Gastroesophageal sphincter (tissue), 4 donors: ENCODE measurements around the gene RNF19B. TPM values are rescaled to one million over a fixed set of nuclear protein-coding genes. Genes with fewer than 3 reads are reported as not detected.
"Not testable (repeated sequence)": the region's sequence is repeated elsewhere in the genome, so short reads cannot be mapped to it uniquely, and the experiment has no call there.

Experiments used
- ATAC-seq: fragments of 150-250 bp; one replicate; pipeline ENCODE4 v1.9.1; 2016; ENCODE audit warnings: mild to moderate bottlenecking, moderate library complexity
- H3K27ac ChIP-seq, 4 donors: fragments of 200-600 bp; sonication (generic) in 3 of 4; 1 replicate in 3 of 4; 2 replicates in 1 of 4; pipeline ENCODE4 v1.5.1; 2016 to 2019
- H3K27me3 ChIP-seq: fragments of 200-600 bp; sonication (generic); one replicate; pipeline ENCODE4 v1.5.1; 2019
- H3K36me3 ChIP-seq, 2 donors: fragments of 200-600 bp; sonication (generic); one replicate each; pipeline ENCODE4 v1.5.1; 2019; ENCODE audit warnings: control low read depth in 1 of 2
- H3K4me1 ChIP-seq, 3 donors: fragments of 200-600 bp; sonication (generic); 1 replicate in 2 of 3; 2 replicates in 1 of 3; pipeline ENCODE4 v1.5.1; 2016 to 2019; ENCODE audit warnings: control low read depth in 2 of 3
- H3K4me3 ChIP-seq, 2 donors: fragments of 200-600 bp; sonication (generic); one replicate each; pipeline ENCODE4 v1.5.1; 2019; ENCODE audit warnings: mild to moderate bottlenecking in 1 of 2, moderate library complexity in 1 of 2
- H3K9me3 ChIP-seq, 3 donors: fragments of 200-600 bp; sonication (generic); one replicate each; pipeline ENCODE4 v1.5.1; 2017 to 2019; ENCODE audit warnings: control low read depth in 2 of 3
- EP300 ChIP-seq: sonication (generic); formaldehyde crosslinking; IDR thresholded peaks from one replicate; pipeline ENCODE4 v1.6.1; 2017; ENCODE audit warnings: antibody characterized with exemption, mild to moderate bottlenecking
- POLR2A ChIP-seq, 2 donors: fragments of 450-650 bp; IDR thresholded peaks; one replicate each; pipeline ENCODE4 v1.6.1; 2017; ENCODE audit warnings: antibody characterized with exemption in 2 of 2, mild to moderate bottlenecking in 2 of 2, moderate library complexity in 1 of 2
- POLR2AphosphoS5 ChIP-seq: sonication (generic); formaldehyde crosslinking; IDR thresholded peaks from one replicate; pipeline ENCODE4 v1.6.1; 2017; ENCODE audit warnings: antibody characterized with exemption
- WGBS, 2 donors: methylation state at CpG; one replicate each; pipeline ENCODE4 v1.1.5; 2018; ENCODE audit warnings: low coverage in 1 of 2; 5-methylcytosine and 5-hydroxymethylcytosine counted together
- total RNA-seq, 4 donors: library from RNA; depleted of rRNA; stranded (reverse); fragments of >200 nt; gene quantifications; one replicate each; pipeline ENCODE4 v1.1.0, GENCODE V29; 2016
- TF ChIP-seq, protein P1 (sequence below), 4 experiments: fragments of 200-600 bp in 2 of 4; fragments of 450-650 bp in 2 of 4; sonication (generic) in 1 of 4; IDR thresholded peaks; one replicate each; pipeline ENCODE4 v1.5.1; 2017 to 2019; ENCODE audit warnings: antibody characterized with exemption in 4 of 4, mild to moderate bottlenecking in 2 of 4, moderate library complexity in 2 of 4

RNF19B gene
- total RNA-seq, 4 donors from 2014 or later, result 19.5 to 25.2 (median 21.8) TPM

- Histone ChIP-seq H3K27me3 (no peaks in the 10 kb centered on the region), H3K36me3 (no peaks in the 10 kb centered on the region), H3K4me3 (no peak overlapping the region), H3K4me1 (peaks cover 0 to 55% (median 22%) of the 10 kb centered on the region in 3 donors), H3K27ac (no peak overlapping the region), H3K9me3 (no peaks in the 10 kb centered on the region)
- ATAC-seq, result no peak
- WGBS, 2 donors, result 47 to 66% methylated on average over 3 of the region's 4 CpGs
- no peak for TF ChIP-seq POLR2AphosphoS5
- TF ChIP-seq POLR2A (IDR thresholded peaks at IDR 0.05), result no peak
- TF ChIP-seq, protein P1, sequence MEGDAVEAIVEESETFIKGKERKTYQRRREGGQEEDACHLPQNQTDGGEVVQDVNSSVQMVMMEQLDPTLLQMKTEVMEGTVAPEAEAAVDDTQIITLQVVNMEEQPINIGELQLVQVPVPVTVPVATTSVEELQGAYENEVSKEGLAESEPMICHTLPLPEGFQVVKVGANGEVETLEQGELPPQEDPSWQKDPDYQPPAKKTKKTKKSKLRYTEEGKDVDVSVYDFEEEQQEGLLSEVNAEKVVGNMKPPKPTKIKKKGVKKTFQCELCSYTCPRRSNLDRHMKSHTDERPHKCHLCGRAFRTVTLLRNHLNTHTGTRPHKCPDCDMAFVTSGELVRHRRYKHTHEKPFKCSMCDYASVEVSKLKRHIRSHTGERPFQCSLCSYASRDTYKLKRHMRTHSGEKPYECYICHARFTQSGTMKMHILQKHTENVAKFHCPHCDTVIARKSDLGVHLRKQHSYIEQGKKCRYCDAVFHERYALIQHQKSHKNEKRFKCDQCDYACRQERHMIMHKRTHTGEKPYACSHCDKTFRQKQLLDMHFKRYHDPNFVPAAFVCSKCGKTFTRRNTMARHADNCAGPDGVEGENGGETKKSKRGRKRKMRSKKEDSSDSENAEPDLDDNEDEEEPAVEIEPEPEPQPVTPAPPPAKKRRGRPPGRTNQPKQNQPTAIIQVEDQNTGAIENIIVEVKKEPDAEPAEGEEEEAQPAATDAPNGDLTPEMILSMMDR (IDR thresholded peaks at IDR 0.05), result no peak
- no peak for TF ChIP-seq EP300
These were observed 35.9 kb upstream of the RNF19B start for GRCh38 chr1:33000427-33001026.

GRCh38 chr1:32998997-32999396, 34.4 kb upstream of the RNF19B start:
- Histone ChIP-seq H3K9me3 (no peaks in the 10 kb centered on the region), H3K4me1 (peaks cover 0 to 42% (median 22%) of the 10 kb centered on the region in 3 donors), H3K27me3 (no peaks in the 10 kb centered on the region), H3K27ac (no peak overlapping the region), H3K36me3 (no peaks in the 10 kb centered on the region), H3K4me3 (no peak overlapping the region)
- no peak for ATAC-seq
- TF ChIP-seq, protein P1 (IDR thresholded peaks at IDR 0.05), result no peak
- no peak for TF ChIP-seq POLR2A (IDR thresholded peaks at IDR 0.05)
- TF ChIP-seq POLR2AphosphoS5, result no peak
- no peak for TF ChIP-seq EP300
- WGBS, 2 donors, result 80% methylated on average over 1 of the region's 4 CpGs; no CpG with 5 or more reads in 1 of the 2 donors

DNA sequence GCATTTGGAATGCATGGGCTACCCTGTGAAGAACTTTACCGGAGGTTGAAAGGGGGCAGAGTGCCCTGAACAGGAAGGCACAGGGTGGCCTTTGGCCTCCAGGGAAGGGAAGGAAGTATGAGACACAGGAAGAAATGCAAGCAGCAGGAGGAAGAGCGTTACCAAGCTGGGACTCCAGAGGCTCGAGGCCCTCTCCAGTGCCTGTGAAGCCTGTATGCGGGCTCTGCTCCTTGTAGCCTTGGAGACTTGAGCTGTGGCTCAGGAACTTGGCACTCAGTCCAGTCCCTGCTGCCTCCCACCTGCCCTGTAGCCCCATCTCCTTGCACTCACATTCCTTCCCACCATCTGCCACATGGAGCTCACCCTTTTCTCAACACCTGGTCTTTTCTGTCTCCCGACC, 33.5 kb upstream of the RNF19B start:
- TF ChIP-seq EP300 (no peak), POLR2AphosphoS5 (no peak), POLR2A (IDR thresholded peaks at IDR 0.05) (no peak)
- TF ChIP-seq, protein P1 (IDR thresholded peaks at IDR 0.05), result no peak
- H3K9me3 ChIP-seq, result no peaks in the 10 kb centered on the region
- peak overlapping the region in 1 of 4 donors; percentile 24 for H3K27ac ChIP-seq
- H3K4me1 ChIP-seq, result peaks cover 0 to 34% (median 22%) of the 10 kb centered on the region in 3 donors
- 70% methylated on average over 5 of the region's 5 CpGs; no CpG with 5 or more reads in 1 of the 2 donors for whole genome bisulfite sequencing, 2 donors
- no peak overlapping the region for H3K4me3 ChIP-seq
- no peak for ATAC-seq
- no peaks in the 10 kb centered on the region for H3K27me3 ChIP-seq
- H3K36me3 ChIP-seq, result no peaks in the 10 kb centered on the region

GRCh38 chr1:32997381-32997891, 32.8 kb upstream of the RNF19B start:
- no peak overlapping the region for H3K4me3 ChIP-seq
- peak; percentile 12 for ATAC-seq
- no peak for TF ChIP-seq EP300
- TF ChIP-seq POLR2A (IDR thresholded peaks at IDR 0.05), result no peak
- TF ChIP-seq, protein P1 (IDR thresholded peaks at IDR 0.05), result no peak
- TF ChIP-seq POLR2AphosphoS5, result no peak
- H3K36me3 ChIP-seq, result no peaks in the 10 kb centered on the region
- H3K27me3 ChIP-seq, result no peaks in the 10 kb centered on the region
- 11 to 27% methylated on average over 2 of the region's 2 CpGs for WGBS, 2 donors
- H3K9me3 ChIP-seq, result no peaks in the 10 kb centered on the region
- peaks cover 0 to 39% (median 24%) of the 10 kb centered on the region in 3 donors for H3K4me1 ChIP-seq
- peak overlapping the region in 2 of 4 donors; percentile 24 to 29 for H3K27ac ChIP-seq

DNA sequence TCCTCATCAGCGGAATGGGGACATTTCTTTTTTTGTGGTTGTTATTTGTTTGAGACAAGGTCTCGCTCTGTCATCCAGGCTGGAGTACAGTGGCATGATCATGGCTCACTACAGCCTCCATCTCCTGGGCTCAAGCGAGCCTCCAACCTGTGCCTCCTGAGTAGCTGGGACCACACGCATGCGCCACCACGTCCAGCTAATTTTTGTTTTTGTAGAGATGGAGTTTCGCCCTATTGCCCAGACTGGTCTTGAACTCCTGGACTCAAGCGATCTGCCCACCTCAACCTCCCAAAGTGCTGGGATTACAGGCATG, 28.7 kb upstream of the RNF19B start:
- H3K4me1 ChIP-seq, result peaks cover 6 to 48% (median 39%) of the 10 kb centered on the region in 3 donors
- not testable (repeated sequence) for ATAC-seq, H3K27me3 ChIP-seq, H3K4me3 ChIP-seq, H3K9me3 ChIP-seq, H3K36me3 ChIP-seq
- H3K27ac ChIP-seq, result peak overlapping the region in 1 of 4 donors; percentile 34
- WGBS, 2 donors, result 93% methylated on average over 3 to 4 of the region's 8 CpGs
